ENCODE data around the gene DDAH1. TPM values are rescaled to one million over a fixed set of nuclear protein-coding genes. Genes with fewer than 3 reads are reported as not detected.

The DDAH1 gene
- total RNA-seq, 2 experiments from 2014 or later, result 0.13 to 0.26 TPM

GRCh38 chr1:85450832-85451231 lies 14.1 kb downstream of the DDAH1 start:
- H3K9me3 Mint-ChIP-seq (ENCODE audit: insufficient read depth), result no peaks in the 10 kb centered on the region
- POLR2A ChIA-PET, result no interaction called here
- no peaks in the 10 kb centered on the region for H3K27me3 Mint-ChIP-seq (ENCODE audit: low read depth)
- DNase-seq, result no peak
- no peak for ATAC-seq
- CTCF ChIA-PET, result no interaction called here
- H3K27ac Mint-ChIP-seq, result no peak overlapping the region
- H3K36me3 Mint-ChIP-seq (ENCODE audit: low read depth), result no peaks in the 10 kb centered on the region
- no peaks in the 10 kb centered on the region for H3K4me1 Mint-ChIP-seq (ENCODE audit: low read depth)
- no peak overlapping the region for H3K4me3 Mint-ChIP-seq

GRCh38 chr1:85449356-85449755 lies 15.6 kb downstream of the DDAH1 start:
- no peak overlapping the region for H3K4me3 Mint-ChIP-seq
- POLR2A ChIA-PET, result no interaction called here

GRCh38 chr1:85448358-85448757 lies 16.6 kb downstream of the DDAH1 start:
- H3K9me3 Mint-ChIP-seq (ENCODE audit: insufficient read depth), result no peaks in the 10 kb centered on the region
- CTCF ChIA-PET, result no interaction called here
- no peaks in the 10 kb centered on the region for H3K4me1 Mint-ChIP-seq (ENCODE audit: low read depth)
- no peaks in the 10 kb centered on the region for H3K36me3 Mint-ChIP-seq (ENCODE audit: low read depth)
- POLR2A ChIA-PET, result no interaction called here
- DNase-seq (no peak), ATAC-seq (no peak)
- H3K27ac Mint-ChIP-seq, result no peak overlapping the region
- no peaks in the 10 kb centered on the region for H3K27me3 Mint-ChIP-seq (ENCODE audit: low read depth)
- H3K4me3 Mint-ChIP-seq, result no peak overlapping the region

More at GRCh38 chr1:85449356-85449755, 15.6 kb downstream of the DDAH1 start:
- Mint-ChIP-seq H3K27me3 (ENCODE audit: low read depth) (no peaks in the 10 kb centered on the region), H3K4me1 (ENCODE audit: low read depth) (no peaks in the 10 kb centered on the region), H3K9me3 (ENCODE audit: insufficient read depth) (no peaks in the 10 kb centered on the region), H3K27ac (no peak overlapping the region), H3K36me3 (ENCODE audit: low read depth) (no peaks in the 10 kb centered on the region)
- CTCF ChIA-PET, result no interaction called here
- DNase-seq (no peak), ATAC-seq (no peak)

GRCh38 chr1:85447006-85447943 lies 17.7 kb downstream of the DDAH1 start:
- no peaks in the 10 kb centered on the region for H3K4me1 Mint-ChIP-seq (ENCODE audit: low read depth)
- H3K27me3 Mint-ChIP-seq (ENCODE audit: low read depth), result no peaks in the 10 kb centered on the region
- DNase-seq (no peak), ATAC-seq (no peak)
- H3K36me3 Mint-ChIP-seq (ENCODE audit: low read depth), result no peaks in the 10 kb centered on the region
- ChIA-PET CTCF (no interaction called here), POLR2A (no interaction called here)
- H3K4me3 Mint-ChIP-seq, result no peak overlapping the region
- no peak overlapping the region for H3K27ac Mint-ChIP-seq
- H3K9me3 Mint-ChIP-seq (ENCODE audit: insufficient read depth), result no peaks in the 10 kb centered on the region

- Mint-ChIP-seq H3K36me3 (ENCODE audit: low read depth) (no peaks in the 10 kb centered on the region), H3K4me3 (no peak overlapping the region), H3K4me1 (ENCODE audit: low read depth) (no peaks in the 10 kb centered on the region), H3K27me3 (ENCODE audit: low read depth) (no peaks in the 10 kb centered on the region), H3K27ac (no peak overlapping the region), H3K9me3 (ENCODE audit: insufficient read depth) (no peaks in the 10 kb centered on the region)
- DNase-seq (no peak), ATAC-seq (no peak)
- ChIA-PET CTCF (no interaction called here), POLR2A (no interaction called here)
Measured at GRCh38 chr1:85445906-85446305, 19.1 kb downstream of the DDAH1 start.

- no peaks in the 10 kb centered on the region for H3K27me3 Mint-ChIP-seq (ENCODE audit: low read depth)
- no peak for ATAC-seq
- H3K9me3 Mint-ChIP-seq (ENCODE audit: insufficient read depth), result no peaks in the 10 kb centered on the region
- CTCF ChIA-PET, result no interaction called here
- no peak overlapping the region for H3K27ac Mint-ChIP-seq
- H3K4me1 Mint-ChIP-seq (ENCODE audit: low read depth), result no peaks in the 10 kb centered on the region
- POLR2A ChIA-PET, result no interaction called here
- H3K36me3 Mint-ChIP-seq (ENCODE audit: low read depth), result no peaks in the 10 kb centered on the region
- DNase-seq, result no peak
- H3K4me3 Mint-ChIP-seq, result no peak overlapping the region
Measured at GRCh38 chr1:85444381-85444780, 20.6 kb downstream of the DDAH1 start.

- H3K4me1 Mint-ChIP-seq (ENCODE audit: low read depth), result no peaks in the 10 kb centered on the region
- CTCF ChIA-PET, result no interaction called here
- DNase-seq, result no peak
- POLR2A ChIA-PET, result no interaction called here
- no peak overlapping the region for H3K27ac Mint-ChIP-seq
- no peaks in the 10 kb centered on the region for H3K9me3 Mint-ChIP-seq (ENCODE audit: insufficient read depth)
- H3K36me3 Mint-ChIP-seq (ENCODE audit: low read depth), result no peaks in the 10 kb centered on the region
- ATAC-seq, result no peak
- H3K4me3 Mint-ChIP-seq, result no peak overlapping the region
- H3K27me3 Mint-ChIP-seq (ENCODE audit: low read depth), result peaks cover 3% of the 10 kb centered on the region
Measured at GRCh38 chr1:85440612-85441011, 24.3 kb downstream of the DDAH1 start.

GRCh38 chr1:85438353-85438752 lies 26.6 kb downstream of the DDAH1 start:
- ChIA-PET CTCF (no interaction called here), POLR2A (no interaction called here)
- H3K4me3 Mint-ChIP-seq, result no peak overlapping the region
- no peaks in the 10 kb centered on the region for H3K36me3 Mint-ChIP-seq (ENCODE audit: low read depth)
- H3K27me3 Mint-ChIP-seq (ENCODE audit: low read depth), result peaks cover 3% of the 10 kb centered on the region
- H3K4me1 Mint-ChIP-seq (ENCODE audit: low read depth), result no peaks in the 10 kb centered on the region
- H3K27ac Mint-ChIP-seq, result no peak overlapping the region
- ATAC-seq (no peak), DNase-seq (no peak)
- H3K9me3 Mint-ChIP-seq (ENCODE audit: insufficient read depth), result no peaks in the 10 kb centered on the region

- Mint-ChIP-seq H3K9me3 (ENCODE audit: insufficient read depth) (no peaks in the 10 kb centered on the region), H3K4me3 (no peak overlapping the region), H3K4me1 (ENCODE audit: low read depth) (no peaks in the 10 kb centered on the region), H3K36me3 (ENCODE audit: low read depth) (no peaks in the 10 kb centered on the region), H3K27ac (no peak overlapping the region), H3K27me3 (ENCODE audit: low read depth) (peaks cover 3% of the 10 kb centered on the region)
- CTCF ChIA-PET, result no interaction called here
- ATAC-seq, result no peak
- DNase-seq, result no peak
- POLR2A ChIA-PET, result no interaction called here
Measured at GRCh38 chr1:85437139-85437538, 27.8 kb downstream of the DDAH1 start.

- H3K4me3 Mint-ChIP-seq, result no peak overlapping the region
- ChIA-PET CTCF (no interaction called here), POLR2A (no interaction called here)
- no peak overlapping the region for H3K27ac Mint-ChIP-seq
- no peak for ATAC-seq
- peaks cover 8% of the 10 kb centered on the region for H3K27me3 Mint-ChIP-seq (ENCODE audit: low read depth)
- H3K9me3 Mint-ChIP-seq (ENCODE audit: insufficient read depth), result no peaks in the 10 kb centered on the region
- H3K4me1 Mint-ChIP-seq (ENCODE audit: low read depth), result no peaks in the 10 kb centered on the region
- DNase-seq, result no peak
- no peaks in the 10 kb centered on the region for H3K36me3 Mint-ChIP-seq (ENCODE audit: low read depth)
Measured at GRCh38 chr1:85433096-85433495, 31.9 kb downstream of the DDAH1 start.

GRCh38 chr1:85428471-85429089 lies 36.4 kb downstream of the DDAH1 start:
- ATAC-seq (no peak), DNase-seq (no peak)
- Mint-ChIP-seq H3K36me3 (ENCODE audit: low read depth) (no peaks in the 10 kb centered on the region), H3K27ac (no peak overlapping the region), H3K4me3 (no peak overlapping the region), H3K4me1 (ENCODE audit: low read depth) (peaks cover 3% of the 10 kb centered on the region), H3K27me3 (ENCODE audit: low read depth) (peaks cover 5% of the 10 kb centered on the region), H3K9me3 (ENCODE audit: insufficient read depth) (no peaks in the 10 kb centered on the region)
- ChIA-PET POLR2A (no interaction called here), CTCF (no interaction called here)

GRCh38 chr1:85427849-85428248 lies 37.1 kb downstream of the DDAH1 start:
- Mint-ChIP-seq H3K36me3 (ENCODE audit: low read depth) (no peaks in the 10 kb centered on the region), H3K27me3 (ENCODE audit: low read depth) (peaks cover 5% of the 10 kb centered on the region), H3K4me1 (ENCODE audit: low read depth) (peaks cover 3% of the 10 kb centered on the region), H3K27ac (no peak overlapping the region), H3K9me3 (ENCODE audit: insufficient read depth) (no peaks in the 10 kb centered on the region), H3K4me3 (no peak overlapping the region)
- ChIA-PET POLR2A (no interaction called here), CTCF (no interaction called here)
- DNase-seq, result no peak
- no peak for ATAC-seq

All from activated CD8-positive, alpha-beta T cell treated with anti-CD3 and anti-CD28 coated beads, Interleukin-2, amount 10 ng/mL, durations not matched to agents 7 days and 5 days (primary cell).